ENCODE results near the gene CNOT3. TPM values are rescaled to one million over a fixed set of nuclear protein-coding genes. Genes with fewer than 3 reads are reported as not detected.

Gene CNOT3
- total and polyA plus RNA-seq, 12 donors: 8.3 to 82.3 (median 47.1) TPM

DNA sequence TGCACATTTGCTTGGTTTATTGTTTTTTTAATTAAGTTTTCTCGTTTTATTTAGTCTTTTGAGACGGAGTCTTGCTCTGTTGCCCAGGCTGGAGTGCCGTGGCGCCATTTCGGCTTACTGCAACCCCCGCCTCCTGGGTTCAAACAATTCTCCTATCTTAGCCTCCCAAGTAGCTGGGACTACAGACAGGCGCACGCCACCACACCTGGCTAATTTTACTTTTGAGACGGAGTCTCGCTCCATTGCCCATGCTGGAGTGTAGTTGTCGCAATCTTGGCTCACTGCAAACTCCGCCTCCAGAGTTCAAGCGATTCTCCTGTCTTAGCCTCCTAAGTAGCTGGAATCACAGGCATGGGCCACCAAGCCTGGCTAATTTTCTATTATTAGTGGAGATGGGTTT lies 64.4 kb downstream of the CNOT3 start:
- peaks cover 27 to 60% of the 10 kb centered on the region in 2 donors for H3K4me1 ChIP-seq (replicated peaks in 1 of 2)
- no peaks in the 10 kb centered on the region for H3K9me3 ChIP-seq (replicated peaks in 1 of 3)
- DNase-seq: no peak
- TF ChIP-seq POLR2A (IDR thresholded peaks at IDR 0.05): no peak
- TF ChIP-seq, protein P1, sequence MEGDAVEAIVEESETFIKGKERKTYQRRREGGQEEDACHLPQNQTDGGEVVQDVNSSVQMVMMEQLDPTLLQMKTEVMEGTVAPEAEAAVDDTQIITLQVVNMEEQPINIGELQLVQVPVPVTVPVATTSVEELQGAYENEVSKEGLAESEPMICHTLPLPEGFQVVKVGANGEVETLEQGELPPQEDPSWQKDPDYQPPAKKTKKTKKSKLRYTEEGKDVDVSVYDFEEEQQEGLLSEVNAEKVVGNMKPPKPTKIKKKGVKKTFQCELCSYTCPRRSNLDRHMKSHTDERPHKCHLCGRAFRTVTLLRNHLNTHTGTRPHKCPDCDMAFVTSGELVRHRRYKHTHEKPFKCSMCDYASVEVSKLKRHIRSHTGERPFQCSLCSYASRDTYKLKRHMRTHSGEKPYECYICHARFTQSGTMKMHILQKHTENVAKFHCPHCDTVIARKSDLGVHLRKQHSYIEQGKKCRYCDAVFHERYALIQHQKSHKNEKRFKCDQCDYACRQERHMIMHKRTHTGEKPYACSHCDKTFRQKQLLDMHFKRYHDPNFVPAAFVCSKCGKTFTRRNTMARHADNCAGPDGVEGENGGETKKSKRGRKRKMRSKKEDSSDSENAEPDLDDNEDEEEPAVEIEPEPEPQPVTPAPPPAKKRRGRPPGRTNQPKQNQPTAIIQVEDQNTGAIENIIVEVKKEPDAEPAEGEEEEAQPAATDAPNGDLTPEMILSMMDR (IDR thresholded peaks at IDR 0.05): no peak
- peak overlapping the region in 2 of 4 donors; percentile 67 to 83 for H3K4me3 ChIP-seq
- peaks cover 0 to 58% of the 10 kb centered on the region in 2 donors for H3K36me3 ChIP-seq (replicated peaks in 1 of 2)
- WGBS, 4 donors: 64 to 76% (median 65%) methylated on average over 13 of the region's 13 CpGs
- peak overlapping the region in 3 of 5 donors; percentile 92 to 97 (median 95) for H3K27ac ChIP-seq
- intact Hi-C loops (cut with DNase I): no loop called here
- no peaks in the 10 kb centered on the region for H3K27me3 ChIP-seq

- H3K4me3 ChIP-seq: peak overlapping the region in 1 of 4 donors; percentile 83
- no peaks in the 10 kb centered on the region for H3K9me3 ChIP-seq (replicated peaks in 1 of 3)
- peaks cover 39 to 71% of the 10 kb centered on the region in 2 donors for H3K4me1 ChIP-seq (replicated peaks in 1 of 2)
- no peaks in the 10 kb centered on the region for H3K27me3 ChIP-seq
- intact Hi-C loops (cut with DNase I): no loop called here
- WGBS, 4 donors: 50 to 67% (median 59%) methylated on average over 7 to 9 of the region's 9 CpGs
- peak in 1 of 7 donors; percentile 54 for DNase-seq
- H3K27ac ChIP-seq: peak overlapping the region in 3 of 5 donors; percentile 20 to 97 (median 95)
- TF ChIP-seq POLR2A (IDR thresholded peaks at IDR 0.05): no peak
- TF ChIP-seq, protein P1 (IDR thresholded peaks at IDR 0.05): no peak
- H3K36me3 ChIP-seq (replicated peaks in 1 of 2): peaks cover 0 to 68% of the 10 kb centered on the region in 2 donors
Observed at GRCh38 chr19:54203151-54203611, 65.6 kb downstream of the CNOT3 start.

- intact Hi-C loops (cut with DNase I): no loop called here
- Histone ChIP-seq H3K27ac (peak overlapping the region in 3 of 5 donors; percentile 33 to 100 (median 95)), H3K4me3 (no peak overlapping the region), H3K27me3 (no peaks in the 10 kb centered on the region), H3K4me1 (replicated peaks in 1 of 2) (peaks cover 56 to 86% of the 10 kb centered on the region in 2 donors), H3K9me3 (replicated peaks in 1 of 3) (no peaks in the 10 kb centered on the region), H3K36me3 (replicated peaks in 1 of 2) (peaks cover 0 to 71% of the 10 kb centered on the region in 2 donors)
- TF ChIP-seq, protein P1 (IDR thresholded peaks at IDR 0.05): no peak
- no peak for TF ChIP-seq POLR2A (IDR thresholded peaks at IDR 0.05)
- no peak for DNase-seq
- 75 to 84% (median 80%) methylated on average over 4 of the region's 4 CpGs for WGBS, 4 donors
Observed at GRCh38 chr19:54204767-54205468, 67.4 kb downstream of the CNOT3 start.

Other genes with a start within 250 kb of the CNOT3 start
- gene CACNG7, start 228.5 kb upstream of the CNOT3 start, total RNA-seq: under 1 TPM in 2 of 9 donors, not detected in 7; 0.11 to 0.14 TPM
- gene CACNG7, start 228.5 kb upstream of the CNOT3 start, polyA plus RNA-seq: 1 to 10 TPM in 1 of 3 donors, under 1 TPM in 2; 0.09 to 1.4 (median 0.13) TPM
- gene CACNG8, start 174.8 kb upstream of the CNOT3 start, total RNA-seq: under 1 TPM in 3 of 9 donors, not detected in 6; under 0.01 to 0.06 (median 0.04) TPM
- under 1 TPM in 2 of 3 donors, not detected in 1; under 0.01 to 0.03 TPM for gene CACNG8, start 174.8 kb upstream of the CNOT3 start, polyA plus RNA-seq
- gene CACNG6, start 146.1 kb upstream of the CNOT3 start, total RNA-seq: not detected
- not detected for gene CACNG6, start 146.1 kb upstream of the CNOT3 start, polyA plus RNA-seq
- gene VSTM1, start 73.9 kb upstream of the CNOT3 start, total RNA-seq: under 1 TPM in 1 of 9 donors, not detected in 8; 0.83 TPM
- not detected for gene VSTM1, start 73.9 kb upstream of the CNOT3 start, polyA plus RNA-seq
- not detected for gene TARM1, start 56.4 kb upstream of the CNOT3 start, total RNA-seq
- not detected for gene TARM1, start 56.4 kb upstream of the CNOT3 start, polyA plus RNA-seq
- 1 to 10 TPM in 6 of 9 donors, under 1 TPM in 2, not detected in 1; 0.11 to 6.6 (median 2.2) TPM for gene OSCAR, start 37.0 kb upstream of the CNOT3 start, total RNA-seq
- gene OSCAR, start 37.0 kb upstream of the CNOT3 start, polyA plus RNA-seq: 1 to 10 TPM in 2 of 3 donors, under 1 TPM in 1; 0.55 to 6.0 (median 3.3) TPM
- gene NDUFA3, start 34.9 kb upstream of the CNOT3 start, total RNA-seq: 100 to 1,000 TPM in 6 of 9 donors, 10 to 100 TPM in 3; 33.2 to 257 (median 150) TPM
- gene NDUFA3, start 34.9 kb upstream of the CNOT3 start, polyA plus RNA-seq: 1,000 to 10,000 TPM in 2 of 3 donors, 100 to 1,000 TPM in 1; 237 to 1,730 (median 1,627) TPM
- gene TFPT, start 22.1 kb upstream of the CNOT3 start, total RNA-seq: 10 to 100 TPM; 19.5 to 28.0 (median 24.1) TPM
- gene TFPT, start 22.1 kb upstream of the CNOT3 start, polyA plus RNA-seq: 10 to 100 TPM; 11.4 to 58.6 (median 40.4) TPM
- gene PRPF31, start 22.0 kb upstream of the CNOT3 start, total RNA-seq: 10 to 100 TPM; 36.1 to 72.5 (median 49.5) TPM
- 10 to 100 TPM; 54.4 to 91.7 (median 74.6) TPM for gene PRPF31, start 22.0 kb upstream of the CNOT3 start, polyA plus RNA-seq
- 10 to 100 TPM in 3 of 9 donors, 1 to 10 TPM in 6; 5.0 to 21.7 (median 9.5) TPM for gene LENG1, start 22.0 kb downstream of the CNOT3 start, total RNA-seq
- 10 to 100 TPM in 2 of 3 donors, 1 to 10 TPM in 1; 5.7 to 22.0 (median 14.8) TPM for gene LENG1, start 22.0 kb downstream of the CNOT3 start, polyA plus RNA-seq
- 10 to 100 TPM in 1 of 9 donors, 1 to 10 TPM in 6, under 1 TPM in 2; 0.55 to 18.2 (median 1.3) TPM for gene TMC4, start 35.4 kb downstream of the CNOT3 start, total RNA-seq
- 10 to 100 TPM in 1 of 3 donors, 1 to 10 TPM in 1, under 1 TPM in 1; 0.48 to 10.5 (median 1.5) TPM for gene TMC4, start 35.4 kb downstream of the CNOT3 start, polyA plus RNA-seq
- 100 to 1,000 TPM in 8 of 9 donors, 10 to 100 TPM in 1; 98.0 to 670 (median 413) TPM for gene MBOAT7, start 51.8 kb downstream of the CNOT3 start, total RNA-seq
- 100 to 1,000 TPM; 130 to 190 (median 189) TPM for gene MBOAT7, start 51.8 kb downstream of the CNOT3 start, polyA plus RNA-seq
- 100 to 1,000 TPM in 5 of 9 donors, 10 to 100 TPM in 4; 52.6 to 201 (median 107) TPM for gene TSEN34, start 53.5 kb downstream of the CNOT3 start, total RNA-seq
- 10 to 100 TPM; 21.5 to 41.2 (median 26.1) TPM for gene TSEN34, start 53.5 kb downstream of the CNOT3 start, polyA plus RNA-seq
- 1,000 to 10,000 TPM in 8 of 9 donors, 100 to 1,000 TPM in 1; 928 to 2,677 (median 1,796) TPM for gene RPS9, start 63.1 kb downstream of the CNOT3 start, total RNA-seq
- 1,000 to 10,000 TPM in 2 of 3 donors, 100 to 1,000 TPM in 1; 545 to 3,006 (median 1,900) TPM for gene RPS9, start 63.1 kb downstream of the CNOT3 start, polyA plus RNA-seq
- 10 to 100 TPM in 6 of 9 donors, 1 to 10 TPM in 1, under 1 TPM in 2; 0.22 to 56.2 (median 11.7) TPM for gene LILRB3, start 85.2 kb downstream of the CNOT3 start, total RNA-seq
- 10 to 100 TPM in 1 of 3 donors, 1 to 10 TPM in 2; 2.8 to 32.6 (median 9.5) TPM for gene LILRB3, start 85.2 kb downstream of the CNOT3 start, polyA plus RNA-seq
- gene LILRA6, start 105.0 kb downstream of the CNOT3 start, total RNA-seq: 1 to 10 TPM in 7 of 9 donors, under 1 TPM in 2; 0.30 to 9.3 (median 5.4) TPM
- 1 to 10 TPM; 2.5 to 8.5 (median 3.9) TPM for gene LILRA6, start 105.0 kb downstream of the CNOT3 start, polyA plus RNA-seq
- gene LILRB5, start 119.5 kb downstream of the CNOT3 start, total RNA-seq: 10 to 100 TPM in 8 of 9 donors, 1 to 10 TPM in 1; 4.2 to 68.6 (median 37.2) TPM
- gene LILRB5, start 119.5 kb downstream of the CNOT3 start, polyA plus RNA-seq: 10 to 100 TPM in 2 of 3 donors, 1 to 10 TPM in 1; 9.8 to 23.0 (median 22.4) TPM
- 10 to 100 TPM in 2 of 9 donors, 1 to 10 TPM in 5, under 1 TPM in 2; 0.50 to 14.7 (median 7.2) TPM for gene LILRB2, start 143.3 kb downstream of the CNOT3 start, total RNA-seq
- 10 to 100 TPM in 2 of 3 donors, 1 to 10 TPM in 1; 4.2 to 16.5 (median 10.7) TPM for gene LILRB2, start 143.3 kb downstream of the CNOT3 start, polyA plus RNA-seq
- gene LILRA5, start 175.4 kb downstream of the CNOT3 start, total RNA-seq: 1 to 10 TPM in 6 of 9 donors, under 1 TPM in 2, not detected in 1; 0.72 to 6.2 (median 3.0) TPM
- 1 to 10 TPM; 1.9 to 3.1 (median 2.1) TPM for gene LILRA5, start 175.4 kb downstream of the CNOT3 start, polyA plus RNA-seq
- gene LILRA4, start 201.4 kb downstream of the CNOT3 start, total RNA-seq: 1 to 10 TPM in 1 of 9 donors, under 1 TPM in 4, not detected in 4; 0.06 to 1.3 (median 0.24) TPM
- not detected for gene LILRA4, start 201.4 kb downstream of the CNOT3 start, polyA plus RNA-seq
- gene LAIR1, start 227.2 kb downstream of the CNOT3 start, total RNA-seq: 10 to 100 TPM in 8 of 9 donors, 1 to 10 TPM in 1; 3.5 to 80.7 (median 49.4) TPM
- 10 to 100 TPM; 14.4 to 39.2 (median 21.6) TPM for gene LAIR1, start 227.2 kb downstream of the CNOT3 start, polyA plus RNA-seq

Data from adrenal gland (tissue), 12 donors.